ENCODE results near the gene EYS.
"Not testable (repeated sequence)": the region's sequence is repeated elsewhere in the genome, so short reads cannot be mapped to it uniquely, and the experiment has no call there.

The EYS gene

GRCh38 chr6:63975699-63976098 lies 1731.3 kb downstream of the EYS start:
- Mint-ChIP-seq H3K9me3 (no peaks in the 10 kb centered on the region), H3K27me3 (ENCODE audit: low read depth, poor library complexity) (peaks cover 4% of the 10 kb centered on the region), H3K4me3 (no peak overlapping the region), H3K4me1 (no peaks in the 10 kb centered on the region), H3K27ac (no peak overlapping the region), H3K36me3 (ENCODE audit: low read depth) (no peaks in the 10 kb centered on the region)
- no peak for DNase-seq
- TF ChIP-seq CTCF (IDR thresholded peaks at IDR 0.05): no peak

GRCh38 chr6:63968650-63969049 lies 1738.4 kb downstream of the EYS start:
- no peak overlapping the region for H3K4me3 Mint-ChIP-seq
- no peak overlapping the region for H3K27ac Mint-ChIP-seq
- no peaks in the 10 kb centered on the region for H3K4me1 Mint-ChIP-seq
- no peaks in the 10 kb centered on the region for H3K36me3 Mint-ChIP-seq (ENCODE audit: low read depth)
- DNase-seq: no peak
- peaks cover 4% of the 10 kb centered on the region for H3K27me3 Mint-ChIP-seq (ENCODE audit: low read depth, poor library complexity)
- H3K9me3 Mint-ChIP-seq: no peaks in the 10 kb centered on the region
- TF ChIP-seq CTCF (IDR thresholded peaks at IDR 0.05): no peak

- no peaks in the 10 kb centered on the region for H3K36me3 Mint-ChIP-seq (ENCODE audit: low read depth)
- H3K4me3 Mint-ChIP-seq: no peak overlapping the region
- H3K27me3 Mint-ChIP-seq (ENCODE audit: low read depth, poor library complexity): peaks cover 3% of the 10 kb centered on the region
- no peak for DNase-seq
- no peak overlapping the region for H3K27ac Mint-ChIP-seq
- H3K9me3 Mint-ChIP-seq: no peaks in the 10 kb centered on the region
- no peaks in the 10 kb centered on the region for H3K4me1 Mint-ChIP-seq
- no peak for TF ChIP-seq CTCF (IDR thresholded peaks at IDR 0.05)
These were observed 1742.7 kb downstream of the EYS start for GRCh38 chr6:63964366-63964765.

- Mint-ChIP-seq H3K36me3 (ENCODE audit: low read depth) (no peaks in the 10 kb centered on the region), H3K4me1 (no peaks in the 10 kb centered on the region), H3K27ac (no peak overlapping the region), H3K27me3 (ENCODE audit: low read depth, poor library complexity) (peaks cover 3% of the 10 kb centered on the region), H3K4me3 (no peak overlapping the region), H3K9me3 (no peaks in the 10 kb centered on the region)
- TF ChIP-seq CTCF (IDR thresholded peaks at IDR 0.05): no peak
- DNase-seq: no peak
These were observed 1743.2 kb downstream of the EYS start for GRCh38 chr6:63963769-63964315.

GRCh38 chr6:63953336-63954021 lies 1753.5 kb downstream of the EYS start:
- not testable (repeated sequence) for DNase-seq; H3K27me3 Mint-ChIP-seq (ENCODE audit: low read depth, poor library complexity); H3K36me3 Mint-ChIP-seq (ENCODE audit: low read depth); H3K9me3 Mint-ChIP-seq; H3K4me1 Mint-ChIP-seq; H3K4me3 Mint-ChIP-seq; H3K27ac Mint-ChIP-seq

- H3K9me3 Mint-ChIP-seq: no peaks in the 10 kb centered on the region
- H3K4me1 Mint-ChIP-seq: no peaks in the 10 kb centered on the region
- no peak for TF ChIP-seq CTCF (IDR thresholded peaks at IDR 0.05)
- H3K27me3 Mint-ChIP-seq (ENCODE audit: low read depth, poor library complexity): no peaks in the 10 kb centered on the region
- H3K36me3 Mint-ChIP-seq (ENCODE audit: low read depth): no peaks in the 10 kb centered on the region
- H3K4me3 Mint-ChIP-seq: no peak overlapping the region
- DNase-seq: no peak
- H3K27ac Mint-ChIP-seq: no peak overlapping the region
These were observed 1759.1 kb downstream of the EYS start for GRCh38 chr6:63947792-63948529.
